NB4 (cell line): ENCODE results near the gene UHRF2.

Experiments used
- POLR2A ChIP-seq: IDR thresholded peaks from 2 replicates; pipeline ENCODE4 v1.6.1; 2011; ENCODE audit warnings: mild to moderate bottlenecking; ENCODE audit not compliant: insufficient read length; ENCODE audit errors: extremely low read depth
- TF ChIP-seq, protein P1 (sequence below): IDR thresholded peaks from one replicate; pipeline ENCODE4 v1.5.1; 2012; ENCODE audit warnings: low read depth, low read length

GRCh38 chr9:6467006-6467625 is 54.1 kb downstream of the UHRF2 start:
- TF ChIP-seq, protein P1, sequence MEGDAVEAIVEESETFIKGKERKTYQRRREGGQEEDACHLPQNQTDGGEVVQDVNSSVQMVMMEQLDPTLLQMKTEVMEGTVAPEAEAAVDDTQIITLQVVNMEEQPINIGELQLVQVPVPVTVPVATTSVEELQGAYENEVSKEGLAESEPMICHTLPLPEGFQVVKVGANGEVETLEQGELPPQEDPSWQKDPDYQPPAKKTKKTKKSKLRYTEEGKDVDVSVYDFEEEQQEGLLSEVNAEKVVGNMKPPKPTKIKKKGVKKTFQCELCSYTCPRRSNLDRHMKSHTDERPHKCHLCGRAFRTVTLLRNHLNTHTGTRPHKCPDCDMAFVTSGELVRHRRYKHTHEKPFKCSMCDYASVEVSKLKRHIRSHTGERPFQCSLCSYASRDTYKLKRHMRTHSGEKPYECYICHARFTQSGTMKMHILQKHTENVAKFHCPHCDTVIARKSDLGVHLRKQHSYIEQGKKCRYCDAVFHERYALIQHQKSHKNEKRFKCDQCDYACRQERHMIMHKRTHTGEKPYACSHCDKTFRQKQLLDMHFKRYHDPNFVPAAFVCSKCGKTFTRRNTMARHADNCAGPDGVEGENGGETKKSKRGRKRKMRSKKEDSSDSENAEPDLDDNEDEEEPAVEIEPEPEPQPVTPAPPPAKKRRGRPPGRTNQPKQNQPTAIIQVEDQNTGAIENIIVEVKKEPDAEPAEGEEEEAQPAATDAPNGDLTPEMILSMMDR: no peak
- no peak for TF ChIP-seq POLR2A
